GM21381 (cell line): Measurements from ENCODE around the gene PTBP3.

ENCODE experiments used
- ATAC-seq: cut with Tn5 transposase; IDR thresholded peaks from one replicate; pipeline ENCODE4 v1.9.1; 2021; ENCODE audit warnings: mild to moderate bottlenecking, moderate library complexity; ENCODE audit not compliant: unreplicated experiment

Gene PTBP3

GRCh38 chr9:112360047-112360804, 26.8 kb upstream of the PTBP3 start:
- ATAC-seq: no peak

GRCh38 chr9:112355427-112355897, 22.0 kb upstream of the PTBP3 start:
- no peak for ATAC-seq

DNA sequence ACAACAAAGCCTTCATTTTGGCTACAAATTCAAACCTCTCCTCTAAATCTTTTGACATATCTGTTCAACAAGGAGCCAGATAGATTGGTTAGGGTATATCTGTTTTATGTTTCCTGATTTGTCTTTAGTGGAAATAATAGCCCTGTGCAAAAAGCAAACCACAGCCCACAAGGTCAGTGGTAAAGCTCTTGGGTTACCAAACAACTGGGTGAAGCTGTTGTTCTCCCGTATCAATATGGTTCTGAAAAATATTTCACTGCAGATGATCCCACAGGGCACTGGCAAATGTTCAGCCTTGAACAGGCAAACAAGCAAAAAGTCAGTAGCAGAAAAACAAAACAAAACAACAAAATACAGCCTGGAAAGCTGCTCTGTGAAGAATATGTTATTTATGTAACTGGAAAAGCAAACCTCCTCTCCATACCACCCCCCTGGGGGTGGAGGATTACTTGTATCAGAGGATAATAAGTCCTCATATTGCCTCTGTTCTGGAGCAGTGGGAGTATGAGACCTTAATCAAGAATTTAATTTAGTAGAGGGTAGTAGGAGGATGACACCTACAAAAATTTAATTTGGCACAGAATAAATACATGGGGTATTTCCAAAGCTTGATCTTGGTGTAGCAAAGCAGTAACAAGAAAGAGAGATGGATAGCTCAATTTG, 20.8 kb upstream of the PTBP3 start:
- ATAC-seq: no peak

DNA sequence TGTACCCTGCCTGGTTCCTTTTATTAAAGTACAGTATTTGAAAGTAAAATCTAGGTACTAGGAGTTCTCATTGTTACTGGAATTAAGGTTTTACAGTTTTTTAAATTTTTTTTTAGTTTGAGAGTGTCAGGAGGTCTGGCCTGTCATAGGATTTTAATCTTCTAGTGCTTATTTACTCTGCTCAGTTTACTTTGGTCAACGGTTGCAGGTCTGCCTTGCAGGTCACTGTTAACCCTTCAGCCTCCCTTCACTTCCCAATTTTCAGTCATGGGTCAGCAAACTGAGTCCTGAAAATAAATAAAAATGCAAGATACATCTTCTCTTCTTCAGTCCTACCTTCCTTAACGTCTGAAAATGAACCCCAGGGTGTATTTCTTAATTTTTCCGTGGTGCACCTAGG, 18.8 kb upstream of the PTBP3 start:
- ATAC-seq: no peak

DNA sequence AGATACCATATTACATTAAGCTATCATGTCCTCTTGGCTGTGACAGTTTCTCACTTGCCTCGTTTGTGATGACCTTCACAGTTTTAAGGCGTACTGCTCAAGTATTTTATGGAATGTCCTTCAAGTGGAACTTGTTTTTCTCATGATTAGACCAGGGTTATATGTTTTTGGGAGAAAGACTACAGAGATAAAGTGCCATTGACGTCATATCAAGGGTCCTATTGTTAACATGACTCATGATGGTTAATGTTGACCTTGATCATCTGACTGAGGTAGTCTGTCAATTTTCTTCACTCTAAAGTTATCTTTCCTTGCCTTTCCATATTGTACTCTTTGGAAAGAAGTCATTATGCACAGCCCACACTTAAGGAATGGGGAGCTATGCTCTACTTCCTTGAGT, 17.8 kb upstream of the PTBP3 start:
- ATAC-seq: no peak

DNA sequence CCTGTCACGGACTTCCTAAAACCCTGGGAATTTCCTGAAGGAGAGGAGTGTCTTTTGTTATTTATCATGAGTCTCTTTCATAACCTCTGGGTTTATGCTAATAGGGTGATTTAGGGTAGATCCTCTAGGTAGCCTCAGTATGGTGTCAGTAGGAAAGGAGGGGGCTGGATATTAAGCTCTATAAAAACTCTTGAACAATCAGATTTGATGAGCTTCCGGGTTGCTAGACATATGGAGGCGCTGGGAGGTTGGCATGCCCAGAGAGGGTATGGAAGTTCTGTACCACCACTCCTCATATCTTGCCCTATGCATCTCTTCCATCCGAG, 15.6 kb upstream of the PTBP3 start:
- ATAC-seq: no peak

GRCh38 chr9:112348257-112349007, 15.0 kb upstream of the PTBP3 start:
- ATAC-seq: no peak

DNA sequence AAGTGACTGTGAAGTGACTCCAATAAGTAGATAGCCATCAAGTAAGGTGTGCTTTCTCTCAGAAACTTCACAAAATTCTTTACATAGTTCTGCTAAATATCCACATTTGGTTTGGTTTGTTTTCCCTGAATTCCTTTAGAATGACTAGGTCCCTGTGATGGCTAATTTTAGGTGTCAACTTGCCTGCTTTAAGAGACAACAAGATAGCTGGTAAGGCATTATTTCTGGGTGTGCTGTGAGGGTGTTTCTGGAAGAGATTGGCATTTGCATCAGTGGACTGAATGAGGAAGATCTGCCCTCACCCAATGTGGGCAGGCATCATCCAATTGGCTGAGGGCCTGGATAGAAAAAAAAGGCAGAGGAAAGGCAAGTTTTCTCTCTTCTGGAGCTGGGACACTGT, 8.3 kb upstream of the PTBP3 start:
- no peak for ATAC-seq

GRCh38 chr9:112339886-112340285, 6.5 kb upstream of the PTBP3 start:
- ATAC-seq: no peak

DNA sequence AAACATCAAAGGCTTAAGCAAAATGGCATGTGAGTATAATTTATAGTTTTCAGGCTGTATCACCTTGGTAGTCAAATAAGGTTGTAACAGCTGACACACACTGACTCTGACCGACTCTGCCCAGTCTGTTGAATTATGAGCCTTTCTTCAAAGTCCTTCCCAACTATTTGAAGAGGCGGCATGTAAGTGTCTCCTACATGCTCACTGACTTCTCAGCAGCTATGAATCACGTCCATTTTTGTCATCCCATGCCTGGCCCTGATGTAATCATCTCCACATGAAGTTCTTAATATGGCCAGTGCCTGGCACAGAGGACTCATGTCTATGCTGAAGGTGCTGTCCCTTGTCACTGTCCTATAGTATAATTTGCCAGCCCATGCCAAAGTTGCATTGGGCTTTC, 5.1 kb upstream of the PTBP3 start:
- no peak for ATAC-seq

DNA sequence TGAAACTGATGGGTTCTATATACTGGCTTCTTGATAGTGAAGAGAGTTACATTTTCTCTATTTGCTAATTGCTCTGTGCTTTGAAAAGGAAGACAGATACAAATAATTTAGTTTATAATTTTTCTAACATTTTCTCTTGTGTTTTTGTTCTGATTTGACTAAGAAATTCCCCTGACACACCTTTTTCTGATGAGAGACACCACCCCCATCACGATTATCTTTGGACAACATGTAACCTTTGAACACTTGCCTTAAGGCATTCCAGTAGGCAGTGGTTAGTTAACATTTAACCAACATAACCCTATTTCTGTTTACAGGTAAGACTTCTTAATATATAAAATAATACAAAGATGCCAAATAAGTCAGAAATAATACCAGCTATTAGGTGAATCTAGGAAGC, 4.1 kb upstream of the PTBP3 start:
- ATAC-seq: no peak

GRCh38 chr9:112334432-112334841, 1.0 kb upstream of the PTBP3 start:
- ATAC-seq: no peak

DNA sequence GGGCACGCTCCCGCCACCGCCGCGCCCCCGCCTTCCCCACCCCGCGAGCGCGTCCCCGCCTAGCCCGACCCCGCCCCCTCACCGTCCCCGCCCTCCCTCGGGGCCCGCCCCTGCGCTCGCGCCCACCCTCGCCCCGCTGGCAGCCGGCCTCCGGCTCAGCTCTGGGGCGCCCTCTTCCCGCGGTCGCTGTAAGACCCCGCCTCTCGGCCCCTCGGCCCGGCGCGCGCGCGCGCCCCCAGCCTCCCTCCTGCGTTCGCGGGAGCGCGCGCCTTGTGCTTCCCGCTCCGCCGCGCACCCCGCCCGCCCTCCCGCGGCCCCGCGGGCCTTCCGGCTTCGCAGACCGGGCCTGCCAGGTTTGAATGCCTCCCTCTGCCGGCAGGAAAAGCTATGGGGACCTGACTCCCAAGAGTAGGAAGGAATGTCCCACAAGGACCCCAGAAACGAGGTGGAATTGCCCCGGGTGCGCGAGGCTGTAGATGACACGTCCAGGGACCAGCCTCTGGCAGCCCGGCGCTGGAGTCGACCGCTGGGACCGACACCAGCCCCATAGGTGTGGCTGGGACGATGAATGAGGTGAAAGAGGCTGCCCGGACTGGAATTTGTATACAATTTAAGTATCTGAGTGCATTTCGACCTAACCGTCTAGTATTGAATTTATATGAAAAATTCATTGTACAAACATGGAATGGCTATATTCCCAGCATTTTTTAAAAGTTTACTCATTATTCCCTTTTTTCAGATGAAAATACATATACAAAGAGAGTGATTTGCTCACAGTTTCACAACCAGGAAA, 416 bp upstream of the PTBP3 start:
- peak; percentile 76 for ATAC-seq

GRCh38 chr9:112332674-112332976, 794 bp downstream of the PTBP3 start:
- no peak for ATAC-seq

DNA sequence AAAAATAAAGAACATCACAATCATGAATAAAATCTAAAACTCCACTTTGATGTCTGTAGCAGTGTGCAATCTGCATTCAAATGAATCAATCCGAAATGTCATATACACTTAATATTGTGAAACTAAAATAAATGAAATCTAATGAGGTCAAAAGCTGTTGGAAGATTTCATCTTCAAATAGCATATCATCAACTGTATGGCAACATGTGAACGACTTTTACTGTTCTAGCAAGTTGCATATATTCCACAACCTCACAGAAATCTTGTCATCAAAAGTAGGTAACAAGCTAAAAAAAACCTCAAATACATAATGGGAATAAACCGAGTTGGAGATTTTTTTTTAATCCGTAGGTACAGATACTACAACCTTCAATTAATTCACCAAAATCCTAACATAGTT, 1.2 kb downstream of the PTBP3 start:
- no peak for ATAC-seq

- no peak for ATAC-seq
These were observed 1.8 kb downstream of the PTBP3 start for GRCh38 chr9:112331674-112331952.

- ATAC-seq: no peak
These were observed 4.9 kb downstream of the PTBP3 start for GRCh38 chr9:112328545-112328944.

GRCh38 chr9:112327718-112328450, 5.5 kb downstream of the PTBP3 start:
- ATAC-seq: no peak

DNA sequence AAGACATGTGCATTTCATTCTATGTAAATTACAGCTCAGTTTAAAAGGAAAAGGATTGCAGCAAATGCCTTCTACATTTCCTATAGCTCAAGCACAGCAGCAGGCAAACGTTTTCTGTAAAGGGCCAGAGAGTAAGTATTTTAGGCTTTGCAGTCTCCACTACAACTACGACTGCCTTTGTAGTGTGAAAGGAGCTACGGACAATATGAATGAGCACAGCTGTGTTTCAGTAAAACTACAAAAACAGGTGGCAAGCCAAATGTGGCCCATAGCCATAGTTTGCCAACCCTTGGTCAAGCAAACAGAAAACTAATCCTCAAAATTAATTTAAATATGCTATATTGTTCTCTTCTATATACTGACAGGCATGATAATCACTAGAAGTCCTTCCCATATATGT, 7.2 kb downstream of the PTBP3 start:
- ATAC-seq: no peak

- no peak for ATAC-seq
These were observed 7.8 kb downstream of the PTBP3 start for GRCh38 chr9:112325600-112325999.

DNA sequence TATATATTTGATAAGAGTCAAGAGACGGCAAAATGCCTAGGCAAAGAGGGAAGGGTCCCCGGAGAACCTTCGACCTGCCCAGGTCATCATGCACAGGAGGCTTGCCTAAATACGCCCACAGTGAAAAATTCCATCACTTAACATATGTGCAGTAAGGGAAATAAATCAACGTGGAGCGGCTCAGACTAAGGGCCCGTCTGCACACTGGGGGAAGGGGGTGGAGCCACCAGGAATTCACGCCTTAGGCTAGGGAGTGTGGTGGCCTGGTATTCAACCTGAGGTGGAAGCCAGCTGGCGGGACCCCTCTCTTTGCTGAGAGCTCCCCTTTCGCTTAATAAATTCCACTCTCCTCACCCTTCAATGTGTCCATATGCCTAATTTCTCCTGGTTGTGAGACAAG, 8.3 kb downstream of the PTBP3 start:
- no peak for ATAC-seq
